Measurements from ENCODE around the gene UGGT2. TPM values are rescaled to one million over a fixed set of nuclear protein-coding genes. Genes with fewer than 3 reads are reported as not detected.

The UGGT2 gene
- total and polyA plus RNA-seq, 2 of the 13 experiments (the other 11 are each of a cell fraction or from before 2014, with no cell fraction given), result 13.2 to 27.1 TPM

DNA sequence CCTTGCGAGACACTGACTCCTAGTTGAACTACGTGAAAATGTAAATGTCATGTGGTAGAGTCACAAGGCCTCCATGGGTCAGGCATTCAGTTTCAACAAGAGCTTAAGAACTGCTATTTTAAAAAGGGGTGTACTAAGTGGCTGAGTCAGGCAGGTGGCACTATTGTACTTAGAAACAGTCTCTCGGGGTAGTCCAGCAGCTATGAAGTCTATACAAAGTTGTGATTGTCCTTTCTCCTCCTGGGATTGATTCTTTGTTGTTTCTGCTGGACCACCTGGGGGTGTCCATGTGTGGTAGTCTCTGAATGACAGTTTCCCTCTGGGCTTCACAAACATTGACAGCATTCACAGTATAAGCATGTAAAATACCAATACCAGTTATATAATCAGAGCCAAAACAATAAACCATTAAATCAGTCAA, 33.0 kb downstream of the UGGT2 start:
- Histone ChIP-seq H2AFZ (ENCODE audit: low read length) (no peak overlapping the region), H3K4me3 (replicated peaks in 1 of 3; ENCODE audit: insufficient read depth in 1 of 3, low read depth in 2 of 3, low read length in 3 of 3) (no peak overlapping the region), H3K9me3 (ENCODE audit: low read length) (no peaks in the 10 kb centered on the region), H3K36me3 (replicated peaks in 1 of 2; ENCODE audit: control insufficient read depth in 1 of 2, insufficient read depth in 2 of 2, low read length in 2 of 2) (peaks cover 2 to 6% of the 10 kb centered on the region in 2 experiments; a peak in 1 of 5 replicates), H3K79me2 (ENCODE audit: insufficient read depth, low read length) (no peaks in the 10 kb centered on the region), H3K4me2 (ENCODE audit: low read depth, low read length) (no peak overlapping the region), H3K27ac (ENCODE audit: extremely low read length, insufficient read depth, low read length) (no peak overlapping the region), H4K20me1 (ENCODE audit: insufficient read depth, low read length) (no peaks in the 10 kb centered on the region; the same call in 1 of the 2 replicates), H3K27me3 (ENCODE audit: control insufficient read depth in 1 of 2, insufficient read depth in 2 of 2, low read length in 2 of 2) (no peaks in the 10 kb centered on the region), H3K9ac (ENCODE audit: insufficient read depth, low read depth, low read length) (no peak overlapping the region), H3K4me1 (ENCODE audit: insufficient read depth, low read length) (peaks cover 16% of the 10 kb centered on the region)
- POLR2A ChIA-PET, result interaction anchor here (0.7 to 1.1 kb wide), 2 partner anchors 33 to 797 kb away, joined by 3 to 11 read pairs; partner anchors contain the start of gene UGGT2
- in situ Hi-C loops (cut with HindIII; ENCODE audit: extremely low pct_ligation_motif_present, low pct_unique_long_range_greater_than_20kb), result loop anchor here (10.0 to 25.0 kb wide), 2 partner anchors 205 to 942 kb away; no protein-coding TSS in a partner anchor
- BruUV-seq (replicated peaks), result no TSS peak
- ATAC-seq, result peak; percentile 96
- peak; percentile 75 for DNase-seq (ENCODE audit: low spot score)
- intact Hi-C loops (cut with micrococcal nuclease; ENCODE audit: unreplicated experiment), result loop anchor here (1.0 to 2.0 kb wide), 5 partner anchors 56 to 947 kb away; no protein-coding TSS in a partner anchor
- CTCF ChIA-PET (ENCODE audit: low intra/inter-chr PET ratio, low total read pairs), result interaction anchor here (1.2 to 2.1 kb wide), 6 partner anchors 56 to 947 kb away, joined by 3 to 18 read pairs (median 8); no protein-coding TSS in a partner anchor
- WGBS (ENCODE audit: low lambda C conversion rate), result 69% methylated on average over 2 of the region's 3 CpGs
- FAIRE-seq, result peak; percentile 85
- TF ChIP-seq ZNF382 (CRISPR knock-in tag; IDR thresholded peaks at IDR 0.05; ENCODE audit: borderline replicate concordance), result no peak
- TF ChIP-seq, protein P1, sequence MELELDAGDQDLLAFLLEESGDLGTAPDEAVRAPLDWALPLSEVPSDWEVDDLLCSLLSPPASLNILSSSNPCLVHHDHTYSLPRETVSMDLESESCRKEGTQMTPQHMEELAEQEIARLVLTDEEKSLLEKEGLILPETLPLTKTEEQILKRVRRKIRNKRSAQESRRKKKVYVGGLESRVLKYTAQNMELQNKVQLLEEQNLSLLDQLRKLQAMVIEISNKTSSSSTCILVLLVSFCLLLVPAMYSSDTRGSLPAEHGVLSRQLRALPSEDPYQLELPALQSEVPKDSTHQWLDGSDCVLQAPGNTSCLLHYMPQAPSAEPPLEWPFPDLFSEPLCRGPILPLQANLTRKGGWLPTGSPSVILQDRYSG (CRISPR knock-in tag; IDR thresholded peaks at IDR 0.05), result no peak
- TF ChIP-seq, protein P2, sequence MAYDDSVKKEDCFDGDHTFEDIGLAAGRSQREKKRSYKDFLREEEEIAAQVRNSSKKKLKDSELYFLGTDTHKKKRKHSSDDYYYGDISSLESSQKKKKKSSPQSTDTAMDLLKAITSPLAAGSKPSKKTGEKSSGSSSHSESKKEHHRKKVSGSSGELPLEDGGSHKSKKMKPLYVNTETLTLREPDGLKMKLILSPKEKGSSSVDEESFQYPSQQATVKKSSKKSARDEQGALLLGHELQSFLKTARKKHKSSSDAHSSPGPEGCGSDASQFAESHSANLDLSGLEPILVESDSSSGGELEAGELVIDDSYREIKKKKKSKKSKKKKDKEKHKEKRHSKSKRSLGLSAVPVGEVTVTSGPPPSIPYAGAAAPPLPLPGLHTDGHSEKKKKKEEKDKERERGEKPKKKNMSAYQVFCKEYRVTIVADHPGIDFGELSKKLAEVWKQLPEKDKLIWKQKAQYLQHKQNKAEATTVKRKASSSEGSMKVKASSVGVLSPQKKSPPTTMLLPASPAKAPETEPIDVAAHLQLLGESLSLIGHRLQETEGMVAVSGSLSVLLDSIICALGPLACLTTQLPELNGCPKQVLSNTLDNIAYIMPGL (CRISPR knock-in tag; IDR thresholded peaks at IDR 0.05; ENCODE audit: borderline replicate concordance in 1 of 2, low read depth in 1 of 2), result no peak
- no peak for TF ChIP-seq POLR2G (IDR thresholded peaks at IDR 0.05; ENCODE audit: low read depth, low read length)
- TF ChIP-seq HDAC2 (CRISPR knock-in tag; IDR thresholded peaks at IDR 0.05), result peak; percentile 39; the same call in 1 of the 2 replicates
- TF ChIP-seq CEBPG (CRISPR knock-in tag; IDR thresholded peaks at IDR 0.05), result no peak
- no peak for TF ChIP-seq SIN3B (IDR thresholded peaks at IDR 0.05; ENCODE audit: low read length)
- TF ChIP-seq BCL6 (CRISPR knock-in tag; IDR thresholded peaks at IDR 0.05), result no peak
- TF ChIP-seq, protein P3, sequence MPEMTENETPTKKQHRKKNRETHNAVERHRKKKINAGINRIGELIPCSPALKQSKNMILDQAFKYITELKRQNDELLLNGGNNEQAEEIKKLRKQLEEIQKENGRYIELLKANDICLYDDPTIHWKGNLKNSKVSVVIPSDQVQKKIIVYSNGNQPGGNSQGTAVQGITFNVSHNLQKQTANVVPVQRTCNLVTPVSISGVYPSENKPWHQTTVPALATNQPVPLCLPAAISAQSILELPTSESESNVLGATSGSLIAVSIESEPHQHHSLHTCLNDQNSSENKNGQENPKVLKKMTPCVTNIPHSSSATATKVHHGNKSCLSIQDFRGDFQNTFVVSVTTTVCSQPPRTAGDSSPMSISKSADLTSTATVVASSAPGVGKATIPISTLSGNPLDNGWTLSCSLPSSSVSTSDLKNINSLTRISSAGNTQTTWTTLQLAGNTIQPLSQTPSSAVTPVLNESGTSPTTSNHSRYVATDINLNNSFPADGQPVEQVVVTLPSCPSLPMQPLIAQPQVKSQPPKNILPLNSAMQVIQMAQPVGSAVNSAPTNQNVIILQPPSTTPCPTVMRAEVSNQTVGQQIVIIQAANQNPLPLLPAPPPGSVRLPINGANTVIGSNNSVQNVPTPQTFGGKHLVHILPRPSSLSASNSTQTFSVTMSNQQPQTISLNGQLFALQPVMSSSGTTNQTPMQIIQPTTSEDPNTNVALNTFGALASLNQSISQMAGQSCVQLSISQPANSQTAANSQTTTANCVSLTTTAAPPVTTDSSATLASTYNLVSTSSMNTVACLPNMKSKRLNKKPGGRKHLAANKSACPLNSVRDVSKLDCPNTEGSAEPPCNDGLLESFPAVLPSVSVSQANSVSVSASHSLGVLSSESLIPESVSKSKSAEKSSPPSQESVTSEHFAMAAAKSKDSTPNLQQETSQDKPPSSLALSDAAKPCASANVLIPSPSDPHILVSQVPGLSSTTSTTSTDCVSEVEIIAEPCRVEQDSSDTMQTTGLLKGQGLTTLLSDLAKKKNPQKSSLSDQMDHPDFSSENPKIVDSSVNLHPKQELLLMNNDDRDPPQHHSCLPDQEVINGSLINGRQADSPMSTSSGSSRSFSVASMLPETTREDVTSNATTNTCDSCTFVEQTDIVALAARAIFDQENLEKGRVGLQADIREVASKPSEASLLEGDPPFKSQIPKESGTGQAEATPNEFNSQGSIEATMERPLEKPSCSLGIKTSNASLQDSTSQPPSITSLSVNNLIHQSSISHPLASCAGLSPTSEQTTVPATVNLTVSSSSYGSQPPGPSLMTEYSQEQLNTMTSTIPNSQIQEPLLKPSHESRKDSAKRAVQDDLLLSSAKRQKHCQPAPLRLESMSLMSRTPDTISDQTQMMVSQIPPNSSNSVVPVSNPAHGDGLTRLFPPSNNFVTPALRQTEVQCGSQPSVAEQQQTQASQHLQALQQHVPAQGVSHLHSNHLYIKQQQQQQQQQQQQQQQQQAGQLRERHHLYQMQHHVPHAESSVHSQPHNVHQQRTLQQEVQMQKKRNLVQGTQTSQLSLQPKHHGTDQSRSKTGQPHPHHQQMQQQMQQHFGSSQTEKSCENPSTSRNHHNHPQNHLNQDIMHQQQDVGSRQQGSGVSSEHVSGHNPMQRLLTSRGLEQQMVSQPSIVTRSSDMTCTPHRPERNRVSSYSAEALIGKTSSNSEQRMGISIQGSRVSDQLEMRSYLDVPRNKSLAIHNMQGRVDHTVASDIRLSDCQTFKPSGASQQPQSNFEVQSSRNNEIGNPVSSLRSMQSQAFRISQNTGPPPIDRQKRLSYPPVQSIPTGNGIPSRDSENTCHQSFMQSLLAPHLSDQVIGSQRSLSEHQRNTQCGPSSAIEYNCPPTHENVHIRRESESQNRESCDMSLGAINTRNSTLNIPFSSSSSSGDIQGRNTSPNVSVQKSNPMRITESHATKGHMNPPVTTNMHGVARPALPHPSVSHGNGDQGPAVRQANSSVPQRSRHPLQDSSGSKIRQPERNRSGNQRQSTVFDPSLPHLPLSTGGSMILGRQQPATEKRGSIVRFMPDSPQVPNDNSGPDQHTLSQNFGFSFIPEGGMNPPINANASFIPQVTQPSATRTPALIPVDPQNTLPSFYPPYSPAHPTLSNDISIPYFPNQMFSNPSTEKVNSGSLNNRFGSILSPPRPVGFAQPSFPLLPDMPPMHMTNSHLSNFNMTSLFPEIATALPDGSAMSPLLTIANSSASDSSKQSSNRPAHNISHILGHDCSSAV (CRISPR knock-in tag; IDR thresholded peaks at IDR 0.05; ENCODE audit: borderline replicate concordance), result no peak
- TF ChIP-seq, protein P4, sequence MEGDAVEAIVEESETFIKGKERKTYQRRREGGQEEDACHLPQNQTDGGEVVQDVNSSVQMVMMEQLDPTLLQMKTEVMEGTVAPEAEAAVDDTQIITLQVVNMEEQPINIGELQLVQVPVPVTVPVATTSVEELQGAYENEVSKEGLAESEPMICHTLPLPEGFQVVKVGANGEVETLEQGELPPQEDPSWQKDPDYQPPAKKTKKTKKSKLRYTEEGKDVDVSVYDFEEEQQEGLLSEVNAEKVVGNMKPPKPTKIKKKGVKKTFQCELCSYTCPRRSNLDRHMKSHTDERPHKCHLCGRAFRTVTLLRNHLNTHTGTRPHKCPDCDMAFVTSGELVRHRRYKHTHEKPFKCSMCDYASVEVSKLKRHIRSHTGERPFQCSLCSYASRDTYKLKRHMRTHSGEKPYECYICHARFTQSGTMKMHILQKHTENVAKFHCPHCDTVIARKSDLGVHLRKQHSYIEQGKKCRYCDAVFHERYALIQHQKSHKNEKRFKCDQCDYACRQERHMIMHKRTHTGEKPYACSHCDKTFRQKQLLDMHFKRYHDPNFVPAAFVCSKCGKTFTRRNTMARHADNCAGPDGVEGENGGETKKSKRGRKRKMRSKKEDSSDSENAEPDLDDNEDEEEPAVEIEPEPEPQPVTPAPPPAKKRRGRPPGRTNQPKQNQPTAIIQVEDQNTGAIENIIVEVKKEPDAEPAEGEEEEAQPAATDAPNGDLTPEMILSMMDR (CRISPR knock-in tag; IDR thresholded peaks at IDR 0.05), result peak; percentile 83
